CD4-positive, alpha-beta T cell treated with Interleukin-12 subunit alpha and Interleukin-12 subunit beta, for 1 hour (primary cell): ENCODE results near the gene AGAP3.

Source experiments
- DNase-seq: peaks from one replicate; pipeline ENCODE4 v3.0.0-alpha.2; 2020

Gene AGAP3

DNA sequence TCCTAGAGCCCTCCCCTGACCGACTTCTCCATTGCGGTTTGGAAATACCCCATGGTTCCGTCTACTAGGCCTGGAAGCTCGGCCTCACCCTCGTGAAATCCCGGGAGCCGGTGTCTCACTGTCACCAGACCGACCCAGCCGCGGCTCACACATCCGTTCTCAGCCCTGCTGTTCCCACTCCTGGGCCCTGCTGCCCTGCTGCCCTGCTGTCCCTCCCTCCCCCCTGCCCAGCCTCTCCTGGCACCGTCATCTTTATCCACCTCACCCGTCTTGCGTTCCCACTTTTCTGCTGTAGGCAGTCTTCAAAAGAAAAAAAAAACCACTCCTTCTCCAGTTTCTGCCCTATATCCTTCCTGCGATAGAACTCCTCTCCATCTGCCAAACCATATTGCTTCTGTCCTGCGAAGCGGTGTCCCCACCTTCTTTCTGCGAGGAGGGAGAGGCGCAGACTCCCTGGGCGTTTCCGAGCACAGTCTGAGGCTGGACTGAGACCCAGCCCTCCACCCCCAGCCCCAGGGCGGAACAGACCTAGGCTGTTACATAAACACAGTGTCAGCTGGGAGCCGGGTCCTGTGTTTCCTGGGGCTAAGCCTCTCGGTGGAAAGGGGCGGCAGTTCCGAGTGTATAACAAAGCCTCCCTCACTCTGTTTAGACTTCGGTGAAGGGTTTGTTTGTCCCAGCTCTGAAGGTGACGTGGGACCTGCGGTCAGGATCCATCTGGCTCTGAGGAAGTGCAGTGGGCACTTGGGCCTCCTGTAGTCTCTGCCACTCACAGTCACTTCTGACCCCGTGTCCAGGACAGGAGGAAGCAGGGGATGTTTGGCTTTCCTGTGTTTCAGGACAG, 2.8 kb downstream of the AGAP3 start:
- peak; percentile 36 for DNase-seq

DNA sequence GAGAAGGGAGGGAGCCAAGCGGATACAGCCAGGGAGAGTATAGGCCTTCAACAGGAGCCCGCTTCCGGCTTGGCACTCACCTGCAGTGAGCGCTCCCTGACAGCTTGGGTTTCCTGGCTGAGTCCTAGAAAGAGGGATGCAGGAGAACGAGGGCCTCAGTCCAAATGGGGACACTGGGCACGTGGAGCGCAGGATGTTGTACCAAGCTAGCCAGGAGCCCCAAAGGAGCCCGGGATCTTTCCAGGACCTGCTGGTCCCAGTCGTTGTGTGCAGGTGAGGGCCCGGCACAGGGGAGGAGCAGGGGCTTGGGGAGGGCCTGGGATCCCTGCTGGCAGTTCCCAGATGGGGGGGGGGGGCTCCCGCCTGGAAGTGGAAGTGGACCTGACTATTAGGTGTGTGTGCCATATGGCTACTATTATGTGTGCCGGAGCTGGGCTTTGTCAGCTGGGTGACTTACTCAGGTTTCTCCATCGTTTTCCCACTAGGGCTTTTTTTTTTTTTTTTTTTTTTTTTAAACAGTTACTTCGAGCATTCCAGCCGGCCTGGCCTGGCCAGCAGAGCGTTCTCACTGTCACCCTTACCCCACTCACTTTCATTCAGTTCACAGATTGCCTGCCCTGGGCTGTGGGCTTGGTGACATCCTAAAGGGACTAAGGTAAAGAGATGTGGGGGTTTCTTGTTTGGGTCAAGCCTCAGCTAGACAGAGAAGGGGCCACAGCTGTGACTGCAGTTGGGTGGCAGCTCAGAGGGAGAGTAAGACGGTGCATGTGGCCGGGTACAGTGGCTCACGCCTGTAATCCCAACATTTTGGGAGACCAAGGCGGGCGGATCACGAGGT, 3.8 kb downstream of the AGAP3 start:
- no peak for DNase-seq

DNA sequence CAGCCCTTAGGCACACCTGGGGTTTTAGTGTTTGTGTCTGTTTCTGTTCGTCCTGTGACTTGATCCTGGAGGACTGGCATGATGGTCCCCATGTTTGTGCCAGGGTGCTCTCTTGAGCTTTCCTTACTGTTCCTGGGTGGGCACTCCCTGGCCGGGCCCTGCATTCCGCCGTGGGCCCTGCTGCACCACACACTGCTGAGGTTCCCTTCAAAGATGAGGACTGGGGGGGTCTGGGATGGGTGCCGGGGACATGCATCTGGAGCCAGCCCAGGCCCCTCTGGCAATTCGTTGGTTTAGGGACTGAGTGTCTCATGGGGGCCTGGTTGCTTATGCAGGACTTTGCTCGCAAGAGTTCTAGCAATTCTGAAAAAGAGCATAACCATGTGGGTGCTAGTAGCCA, 4.7 kb downstream of the AGAP3 start:
- DNase-seq: no peak

DNA sequence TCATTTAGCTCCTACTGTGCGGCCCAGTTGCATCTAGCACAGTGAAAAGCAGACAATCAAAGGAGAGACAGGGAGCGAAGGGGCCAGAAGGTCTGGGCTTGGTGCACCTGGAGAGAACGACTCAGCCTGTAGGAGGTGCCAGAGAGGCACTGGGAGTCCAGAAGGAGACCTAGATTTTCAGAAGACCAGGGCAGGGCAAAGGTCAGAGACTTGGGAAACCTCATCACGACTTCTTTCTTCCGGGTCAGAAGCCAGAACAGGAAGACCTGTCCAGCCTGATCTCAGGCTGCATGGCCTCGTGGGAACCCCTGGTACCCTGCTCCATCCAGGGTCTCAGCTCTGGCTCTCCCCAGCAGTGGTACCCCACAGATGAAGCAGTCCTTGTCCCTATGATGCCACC, 5.2 kb downstream of the AGAP3 start:
- no peak for DNase-seq

DNA sequence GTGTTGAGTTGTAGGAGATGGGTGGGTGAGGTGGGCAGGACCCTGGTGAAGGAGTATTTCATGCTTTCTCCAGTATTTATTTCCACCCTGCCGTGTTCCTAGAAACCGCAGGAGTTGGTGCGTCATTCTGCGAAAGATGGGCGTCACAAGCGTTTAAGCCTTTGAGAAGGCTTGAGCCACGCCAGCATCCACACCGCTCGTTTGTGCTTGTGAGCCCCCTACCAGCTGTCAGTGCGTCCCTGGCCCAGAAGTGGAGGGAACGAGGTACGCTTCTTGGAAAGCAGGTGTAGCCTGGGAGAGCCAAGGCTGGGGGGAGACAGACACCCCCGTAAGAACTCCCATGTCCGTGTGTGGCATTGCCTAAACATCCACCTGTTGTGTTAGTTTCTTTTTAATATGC, 5.7 kb downstream of the AGAP3 start:
- no peak for DNase-seq

DNA sequence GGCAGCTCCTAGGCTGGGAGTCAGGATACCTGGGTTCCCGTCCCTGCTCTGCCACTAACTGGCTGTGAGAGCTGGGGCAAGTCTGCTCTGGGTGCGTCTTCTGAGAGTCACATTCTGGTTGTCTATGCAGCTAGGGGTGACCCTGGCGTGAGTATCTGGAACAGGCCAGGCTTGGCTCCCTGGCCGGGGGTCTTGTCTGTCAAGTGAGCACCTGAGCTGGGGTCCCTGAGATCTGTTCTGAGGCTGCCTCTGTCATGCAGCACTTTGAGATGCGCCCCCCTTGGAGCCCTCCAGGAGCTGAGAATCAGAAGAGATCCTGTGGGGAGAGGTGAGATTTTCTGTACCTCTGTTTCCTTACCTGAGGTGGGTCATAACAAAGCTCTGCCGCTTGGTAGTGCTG, 7.5 kb downstream of the AGAP3 start:
- no peak for DNase-seq

DNA sequence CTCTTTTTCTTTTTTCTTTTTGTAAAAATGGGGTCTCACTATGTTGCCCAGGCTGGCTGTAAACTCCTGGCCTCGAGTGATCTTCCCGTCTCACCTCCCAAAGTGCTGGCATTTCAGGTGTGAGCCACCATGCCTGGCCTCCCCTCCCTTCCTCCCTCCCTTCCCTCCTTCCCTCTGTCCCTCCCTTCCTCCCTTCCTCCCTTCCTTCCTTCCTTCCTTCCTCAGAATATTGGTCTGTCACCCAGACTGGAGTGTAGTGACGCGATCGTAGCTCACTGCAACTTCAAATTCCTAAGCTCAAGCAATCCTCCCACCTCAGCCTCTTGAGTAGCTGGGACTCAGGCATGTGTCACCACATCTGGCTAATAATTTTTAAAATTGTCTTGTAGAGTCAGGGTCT, 8.4 kb downstream of the AGAP3 start:
- DNase-seq: no peak

DNA sequence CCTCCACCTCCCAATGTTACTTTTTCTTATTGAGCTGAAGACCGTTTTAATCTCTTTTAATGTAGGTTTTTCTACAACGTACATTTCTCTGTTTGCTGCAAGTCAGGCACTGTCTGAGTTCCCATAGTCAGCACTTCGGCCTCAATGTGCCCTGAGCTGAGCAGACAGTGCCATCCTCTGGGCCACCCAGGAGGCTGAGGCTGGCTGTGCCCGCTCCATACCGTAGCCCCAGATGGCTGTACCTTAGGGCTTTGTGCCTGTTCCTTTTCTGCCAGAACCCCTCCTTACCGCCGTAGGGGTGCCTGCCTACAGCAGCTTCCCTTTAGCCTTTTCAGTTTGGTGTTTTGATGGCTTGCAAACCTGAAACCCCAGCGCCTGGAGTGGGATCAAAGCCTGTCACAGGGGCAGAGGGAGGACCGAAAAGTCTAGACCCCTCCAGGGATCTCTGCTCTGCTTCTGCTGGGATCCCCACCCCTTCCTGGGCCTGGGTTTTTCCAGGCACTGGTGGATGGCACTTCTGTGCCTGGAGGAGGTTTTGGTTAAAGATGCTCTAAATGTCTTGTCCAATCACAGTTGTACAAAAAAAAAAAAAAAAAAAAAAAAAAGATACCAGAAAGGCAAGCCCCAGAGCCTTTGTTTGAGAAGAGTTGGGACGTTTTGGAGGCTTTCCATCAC, 9.0 kb downstream of the AGAP3 start:
- DNase-seq: no peak

DNA sequence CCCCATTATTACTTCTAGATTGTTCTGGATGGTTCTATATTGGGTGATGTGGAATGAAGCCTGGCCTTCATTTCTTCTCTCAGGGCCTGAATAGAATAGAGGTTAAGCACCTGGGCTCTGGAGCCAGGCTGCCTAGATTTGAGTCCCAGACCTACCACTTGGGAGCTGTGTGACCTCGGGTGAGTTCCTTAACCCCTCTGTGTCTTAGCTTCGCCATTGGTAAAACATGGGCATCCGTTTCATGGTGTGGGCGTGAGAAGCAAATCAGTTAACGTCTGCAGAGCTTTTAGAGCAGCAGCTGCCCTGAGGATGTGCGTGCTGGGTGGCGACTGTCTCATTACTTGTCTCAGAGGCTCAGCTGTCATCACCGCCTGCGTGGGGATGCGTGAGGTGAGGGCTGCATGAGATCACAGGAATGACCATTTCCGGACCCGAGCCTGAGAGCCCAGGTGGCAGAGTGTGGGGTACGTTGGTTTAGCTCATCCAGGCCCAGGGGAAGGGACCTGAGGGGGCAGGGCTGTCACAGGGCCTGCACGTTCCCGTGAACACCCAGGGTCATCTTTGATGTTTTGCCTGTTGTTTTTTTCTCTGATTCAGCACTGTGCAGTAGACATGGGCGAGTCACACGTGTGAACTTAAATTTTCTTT, 9.7 kb downstream of the AGAP3 start:
- no peak for DNase-seq

DNA sequence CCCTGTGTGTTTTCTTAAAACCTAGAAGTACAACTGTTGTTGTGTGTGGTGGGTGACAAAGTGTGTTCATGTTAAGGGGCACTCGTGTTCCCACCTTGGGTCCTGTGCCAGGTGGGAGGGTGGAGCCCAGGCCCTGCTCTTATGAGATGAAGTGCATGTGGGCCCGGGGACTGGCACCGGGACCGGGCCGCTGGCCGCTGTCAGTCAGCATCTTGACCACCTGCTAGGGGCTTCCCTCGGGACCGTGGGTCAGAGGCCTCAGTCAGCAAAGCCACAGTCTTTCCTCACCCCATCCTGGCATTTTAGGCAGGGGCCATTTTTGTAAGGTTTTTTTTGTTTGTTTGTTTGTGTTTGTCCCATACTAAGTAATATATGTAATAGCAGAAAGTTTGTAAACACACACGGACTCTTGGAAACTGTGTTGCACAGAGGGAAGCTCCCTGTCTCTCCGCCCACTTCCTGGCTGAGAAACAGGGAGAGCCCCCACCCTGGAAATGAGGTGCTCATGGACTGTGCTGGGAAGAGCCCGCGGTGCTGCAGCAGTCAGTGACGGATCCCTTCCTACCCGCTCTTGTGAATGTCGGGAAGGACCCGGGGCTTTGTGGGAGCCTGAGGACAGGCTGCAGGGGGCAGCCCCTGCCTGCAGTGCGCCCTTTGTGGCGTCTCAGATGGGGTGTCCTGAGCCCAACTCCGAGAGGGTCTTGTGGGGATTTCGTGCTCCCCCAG, 13.4 kb downstream of the AGAP3 start:
- no peak for DNase-seq

DNA sequence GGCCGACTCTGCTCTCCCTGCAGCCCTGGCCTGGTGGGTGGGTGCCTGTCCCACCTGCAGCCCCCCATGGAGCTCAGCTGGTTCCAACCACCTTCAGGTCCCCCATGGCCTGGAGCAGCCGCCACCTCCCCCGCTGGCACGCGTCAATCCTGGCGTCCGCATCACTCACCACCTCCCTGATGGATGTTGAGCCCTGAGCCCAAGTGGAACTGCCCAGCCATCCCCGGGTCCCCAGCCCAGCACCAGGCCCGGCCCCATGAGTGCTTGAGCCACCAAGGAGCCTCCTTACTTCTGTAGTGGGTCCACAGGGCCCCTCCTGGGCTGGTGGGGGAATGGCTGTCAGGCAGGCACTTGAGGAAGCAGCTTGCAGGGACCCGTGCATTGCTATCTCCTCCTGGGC, 14.6 kb downstream of the AGAP3 start:
- DNase-seq: no peak

DNA sequence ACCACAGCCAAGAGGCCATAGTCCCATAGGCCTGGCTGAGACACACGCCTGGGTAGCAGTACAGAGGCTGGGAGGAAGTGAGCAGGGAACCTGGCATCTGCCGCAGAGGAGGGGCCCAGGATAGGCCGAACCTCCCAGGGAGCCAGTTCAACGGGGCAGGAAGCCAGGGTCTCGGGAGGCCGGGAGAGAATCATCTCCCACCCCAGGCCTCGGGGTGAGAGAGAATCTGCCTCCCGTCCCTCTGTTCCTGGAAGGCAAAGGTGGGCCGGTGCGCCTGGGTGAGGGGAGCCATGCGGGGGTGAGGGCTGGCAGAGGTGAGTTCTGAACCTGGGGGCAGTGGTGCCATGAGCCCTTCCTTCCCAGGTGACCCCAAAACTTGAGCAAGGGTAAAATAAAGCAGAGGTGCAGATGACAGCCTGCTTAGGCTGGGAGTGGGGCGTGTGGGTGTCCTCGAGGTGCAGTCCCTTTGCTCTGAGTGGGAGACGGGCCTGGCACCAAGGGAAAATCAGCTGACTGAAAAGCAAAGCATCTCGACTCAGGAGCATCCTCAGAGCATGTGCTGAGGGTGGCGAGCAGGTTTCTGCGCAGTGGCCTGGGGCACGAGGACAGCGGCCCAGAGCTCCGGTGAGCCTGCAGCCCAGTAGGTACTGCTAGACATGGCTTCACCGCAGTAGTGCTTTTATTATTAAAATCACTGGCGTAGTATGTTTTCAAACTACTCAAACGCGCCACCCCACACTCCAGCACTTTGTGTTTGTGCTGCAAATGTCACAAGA, 15.5 kb downstream of the AGAP3 start:
- no peak for DNase-seq

DNA sequence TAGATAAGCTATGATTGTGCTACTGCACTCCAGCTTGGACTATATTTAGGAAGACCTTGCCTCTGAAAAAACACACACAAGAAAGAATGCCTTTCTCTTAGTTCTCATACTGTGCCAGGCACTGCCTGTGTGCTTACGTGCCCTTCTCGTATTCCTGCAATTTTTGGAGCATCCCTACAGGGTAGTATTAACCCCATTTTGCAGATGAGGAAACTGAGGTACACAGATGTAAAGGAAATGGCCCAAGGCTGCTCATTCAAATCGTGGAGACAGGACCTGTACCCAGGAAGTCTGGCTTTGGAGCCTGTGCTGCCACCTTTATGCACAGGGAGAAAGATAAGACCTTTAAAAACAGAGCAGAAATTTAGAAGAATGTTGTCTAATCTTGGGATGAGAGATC, 16.7 kb downstream of the AGAP3 start:
- no peak for DNase-seq

DNA sequence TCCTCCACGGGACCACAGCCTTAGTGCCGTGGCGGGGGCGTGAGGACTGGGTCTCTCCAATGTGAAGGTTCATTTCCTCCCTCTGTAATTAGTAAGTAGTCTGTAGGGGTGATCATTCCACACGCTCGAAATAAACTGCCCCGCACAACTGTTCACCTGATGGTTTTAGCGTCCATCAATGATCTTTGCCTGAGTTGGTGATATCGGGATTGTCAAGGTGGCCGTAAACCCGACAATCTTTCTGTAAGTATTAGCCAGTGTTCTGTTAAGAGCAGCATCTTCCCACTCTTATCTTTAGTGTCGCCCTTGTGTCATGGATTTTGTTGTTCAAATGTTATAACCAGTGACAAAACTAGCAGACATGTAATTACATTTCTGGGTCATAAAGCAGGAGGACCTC, 17.7 kb downstream of the AGAP3 start:
- no peak for DNase-seq

DNA sequence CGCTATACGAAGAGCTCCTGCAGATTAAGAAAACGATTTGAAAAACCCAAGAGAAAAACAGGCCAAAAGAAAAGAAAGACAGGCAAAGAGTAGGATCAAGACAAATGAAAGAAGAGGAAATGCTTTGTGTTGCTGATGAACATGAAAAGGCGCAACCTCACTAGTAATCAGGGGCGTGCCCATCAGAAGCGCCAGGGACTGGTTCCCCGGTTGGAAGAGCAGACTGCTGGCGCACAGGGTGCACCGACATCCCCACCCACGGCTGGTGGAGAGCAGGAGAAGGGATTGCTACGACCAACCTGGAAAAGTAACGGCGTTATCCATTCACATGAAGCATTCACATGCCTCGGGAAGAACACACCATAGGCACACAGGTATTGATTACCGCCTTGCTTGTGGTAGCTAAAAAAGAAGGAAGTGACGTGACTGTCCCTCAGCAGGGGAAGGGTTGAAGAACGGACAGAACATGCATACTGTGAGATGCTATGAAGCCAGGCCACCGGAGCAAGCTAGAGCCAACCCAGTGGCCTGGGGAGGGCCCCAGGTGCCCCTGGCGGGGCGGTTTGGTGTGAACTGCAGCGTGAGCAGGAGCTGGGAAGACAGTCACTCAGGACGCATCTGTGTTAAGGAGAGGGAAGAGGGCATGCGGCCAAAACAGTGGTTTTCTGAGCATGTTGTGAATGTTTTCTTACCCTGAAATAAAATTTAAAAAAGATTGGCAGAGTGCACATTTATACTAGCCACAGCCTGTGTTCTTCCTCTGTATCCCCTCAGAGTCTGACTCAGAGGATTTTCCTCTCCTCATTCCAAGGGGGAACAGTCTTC, 18.3 kb downstream of the AGAP3 start:
- no peak for DNase-seq

DNA sequence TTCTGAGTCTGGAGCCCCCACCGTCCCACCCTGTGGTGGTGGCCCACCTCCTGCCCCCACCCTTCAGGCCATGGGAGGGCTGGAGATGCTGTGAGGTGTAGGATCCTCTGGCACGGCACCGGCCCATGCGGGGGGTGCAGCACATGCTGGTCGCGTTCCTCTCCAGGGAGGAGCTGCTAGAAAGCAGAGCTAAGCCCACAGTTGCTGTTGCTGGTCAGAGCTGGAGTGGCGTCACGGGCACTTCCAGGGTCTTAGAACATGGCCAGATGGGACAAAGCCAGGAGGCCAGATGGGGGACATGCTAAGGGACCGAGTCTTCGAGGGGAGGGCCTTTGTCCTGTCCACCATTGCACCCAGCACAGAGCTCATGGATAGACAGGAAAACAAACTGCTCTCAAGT, 21.6 kb downstream of the AGAP3 start:
- no peak for DNase-seq

DNA sequence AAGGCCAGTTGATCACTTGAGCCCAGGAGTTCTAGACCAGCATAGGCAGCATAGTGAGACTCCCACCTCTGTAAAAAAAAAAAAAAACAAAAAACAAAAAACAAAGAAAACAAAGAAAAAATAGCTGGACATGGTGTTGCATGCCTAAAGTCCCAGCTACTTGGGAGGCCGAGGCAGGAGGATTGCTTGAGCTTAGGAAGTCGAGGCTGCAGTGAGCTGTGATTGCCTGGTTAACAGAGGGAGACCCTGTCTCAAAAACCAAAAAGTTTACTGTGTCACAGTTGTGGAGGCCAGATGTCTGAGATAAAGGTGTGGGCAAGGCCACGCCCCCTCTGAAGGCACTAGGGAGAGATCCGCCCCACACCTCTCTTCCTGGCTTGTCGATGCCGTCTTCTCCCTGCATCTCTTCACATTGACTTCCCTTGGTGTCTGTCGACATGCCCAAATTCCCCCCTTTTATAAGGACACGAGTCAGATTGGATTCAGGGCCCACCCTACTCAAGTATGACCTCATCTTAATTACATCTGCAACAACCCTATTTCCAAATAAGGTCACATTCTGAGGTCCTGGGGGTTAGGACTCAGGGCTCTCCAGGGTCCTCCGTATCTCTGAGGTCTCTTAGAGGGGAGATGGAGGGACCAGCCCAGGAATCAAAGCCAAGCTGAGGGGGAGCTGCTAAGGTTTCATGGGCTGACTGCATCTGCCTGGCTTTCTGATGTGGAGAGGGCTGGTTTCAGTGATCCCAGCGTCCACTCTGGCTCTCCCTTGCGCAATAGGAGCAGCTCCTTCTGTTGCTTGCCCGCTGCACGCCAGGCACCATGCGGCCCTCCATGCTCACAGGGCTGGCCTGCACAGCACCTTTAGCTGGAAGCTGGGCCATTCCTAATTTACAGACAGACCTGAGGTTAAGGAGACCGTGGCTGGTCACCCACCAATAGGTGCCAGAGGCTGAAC, 23.1 kb downstream of the AGAP3 start:
- no peak for DNase-seq

DNA sequence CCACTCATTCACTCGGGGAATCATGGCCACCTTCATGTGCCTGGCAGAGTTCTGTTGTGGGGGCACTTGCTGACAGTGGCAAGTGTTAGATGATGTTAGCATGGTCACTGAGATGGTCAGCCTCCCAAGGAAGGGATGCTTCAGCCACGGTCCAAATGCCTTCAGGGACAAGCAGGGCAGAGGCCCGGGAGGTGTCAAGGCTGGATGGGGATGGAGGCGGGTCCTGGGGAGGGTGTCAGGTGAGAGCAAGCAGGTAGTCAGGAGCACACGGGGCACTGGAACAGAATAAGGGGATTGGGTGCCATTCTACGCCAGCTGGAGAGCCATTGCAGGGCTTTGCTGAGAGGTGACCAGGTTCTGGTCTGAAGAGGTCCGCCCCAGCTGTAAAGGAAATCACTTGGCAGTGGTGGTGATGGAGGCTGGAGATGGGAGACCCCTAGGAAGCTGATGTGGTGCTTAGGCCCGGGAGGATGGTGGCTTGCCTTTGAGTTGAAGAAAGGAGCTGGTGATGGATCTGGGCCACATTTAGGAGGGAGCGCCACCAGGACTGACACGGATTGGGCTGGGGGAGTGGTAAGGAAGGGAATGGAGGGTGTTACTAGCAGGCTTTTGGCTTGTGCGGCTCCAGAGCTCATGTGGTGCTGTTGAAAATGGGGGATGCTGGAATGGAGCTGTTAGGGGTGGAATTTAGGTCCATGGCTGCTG, 24.1 kb downstream of the AGAP3 start:
- DNase-seq: no peak
